Measurements from ENCODE around the gene SYNM.

DNA sequence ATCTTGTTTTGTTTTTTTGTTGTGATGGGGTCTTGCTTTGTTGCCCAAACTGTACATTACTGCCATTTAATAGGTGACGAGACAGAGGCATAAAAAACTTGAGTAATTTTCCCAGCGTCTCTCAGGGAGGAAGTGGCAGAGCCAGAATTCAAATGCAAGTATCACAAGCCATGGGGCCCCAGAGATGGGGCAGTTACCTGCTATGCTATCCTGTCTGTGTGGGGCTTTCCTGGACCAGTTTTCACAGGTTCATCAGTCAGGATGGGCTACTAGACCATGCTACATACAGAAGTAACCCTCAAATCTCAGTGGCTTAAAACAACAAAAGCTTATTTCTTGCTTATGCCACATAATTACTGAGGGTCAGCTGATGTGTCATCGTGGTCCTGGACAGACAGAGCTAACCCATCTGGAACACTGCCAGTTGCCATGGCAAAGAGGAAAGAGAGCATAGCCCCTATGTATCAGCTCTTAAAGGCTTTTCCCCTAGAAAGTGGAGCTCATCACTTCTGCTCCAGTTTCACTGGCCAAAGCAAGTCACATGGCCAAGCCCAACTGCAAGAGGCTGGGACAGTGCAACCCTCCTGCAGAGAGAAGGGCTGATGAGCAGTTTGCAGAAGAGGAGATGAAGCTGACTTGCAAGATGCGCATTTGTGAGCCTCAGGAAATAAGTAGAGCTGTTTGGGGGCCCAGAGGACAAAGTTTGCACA is 31.7 kb upstream of the SYNM start:
- TF ChIP-seq, protein P1, sequence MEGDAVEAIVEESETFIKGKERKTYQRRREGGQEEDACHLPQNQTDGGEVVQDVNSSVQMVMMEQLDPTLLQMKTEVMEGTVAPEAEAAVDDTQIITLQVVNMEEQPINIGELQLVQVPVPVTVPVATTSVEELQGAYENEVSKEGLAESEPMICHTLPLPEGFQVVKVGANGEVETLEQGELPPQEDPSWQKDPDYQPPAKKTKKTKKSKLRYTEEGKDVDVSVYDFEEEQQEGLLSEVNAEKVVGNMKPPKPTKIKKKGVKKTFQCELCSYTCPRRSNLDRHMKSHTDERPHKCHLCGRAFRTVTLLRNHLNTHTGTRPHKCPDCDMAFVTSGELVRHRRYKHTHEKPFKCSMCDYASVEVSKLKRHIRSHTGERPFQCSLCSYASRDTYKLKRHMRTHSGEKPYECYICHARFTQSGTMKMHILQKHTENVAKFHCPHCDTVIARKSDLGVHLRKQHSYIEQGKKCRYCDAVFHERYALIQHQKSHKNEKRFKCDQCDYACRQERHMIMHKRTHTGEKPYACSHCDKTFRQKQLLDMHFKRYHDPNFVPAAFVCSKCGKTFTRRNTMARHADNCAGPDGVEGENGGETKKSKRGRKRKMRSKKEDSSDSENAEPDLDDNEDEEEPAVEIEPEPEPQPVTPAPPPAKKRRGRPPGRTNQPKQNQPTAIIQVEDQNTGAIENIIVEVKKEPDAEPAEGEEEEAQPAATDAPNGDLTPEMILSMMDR (IDR thresholded peaks at IDR 0.05): no peak
- TF ChIP-seq POLR2A (IDR thresholded peaks at IDR 0.05) (no peak), POLR2AphosphoS5 (IDR thresholded peaks at IDR 0.05) (no peak), EP300 (IDR thresholded peaks at IDR 0.05) (no peak)
